ENCODE measurements around the gene SPOCK1. TPM values are rescaled to one million over a fixed set of nuclear protein-coding genes. Genes with fewer than 3 reads are reported as not detected.

Gene SPOCK1
- total and polyA plus RNA-seq, 9 of the 15 experiments (the other 6 are each of a cell fraction or from before 2014, with no cell fraction given): 0.01 to 0.35 (median 0.04) TPM; not detected in 6

DNA sequence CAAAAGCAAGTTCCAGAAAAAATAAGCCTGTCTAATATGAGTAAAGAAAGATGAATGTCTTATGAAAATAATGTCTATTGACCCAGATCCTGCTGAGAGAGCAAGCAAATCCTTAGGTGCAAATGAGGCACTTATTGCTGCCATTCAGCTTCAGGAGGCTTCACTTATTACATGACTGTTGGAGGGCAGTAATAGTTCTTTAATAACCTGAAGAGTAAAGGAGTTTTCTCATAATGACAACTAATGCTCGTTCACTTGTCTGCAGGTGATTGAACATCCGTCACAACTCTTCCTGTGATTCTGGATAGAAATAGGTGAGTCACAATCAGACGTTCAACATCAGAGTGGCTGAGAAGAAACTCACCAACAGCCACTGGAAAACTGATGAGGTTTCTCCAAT, 58.3 kb downstream of the SPOCK1 start:
- intact Hi-C loops (cut with micrococcal nuclease) (no loop called here), in situ Hi-C loops (cut with MboI) (no loop called here)
- BruUV-seq (replicated peaks): no TSS peak
- no peak overlapping the region for H3K4me3 ChIP-seq
- H3K4me1 ChIP-seq (replicated peaks in 1 of 2; ENCODE audit: control insufficient read depth in 2 of 2, insufficient read depth in 2 of 2, low read length in 2 of 2): no peaks in the 10 kb centered on the region
- 2% methylated on average over 3 of the region's 3 CpGs for WGBS (ENCODE audit: insufficient coverage, low coverage, missing lambda C conversion rate)
- no peaks in the 10 kb centered on the region for H3K36me3 ChIP-seq (ENCODE audit: control insufficient read depth, insufficient read depth, low read length)
- POLR2A ChIA-PET: no interaction called here
- FAIRE-seq (no peak), ATAC-seq (no peak), DNase-seq (ENCODE audit: extremely low read depth in 1 of 4, low spot score in 3 of 4) (no peak)
- H3K79me2 ChIP-seq (ENCODE audit: control insufficient read depth, insufficient read depth, low read length): no peaks in the 10 kb centered on the region
- CTCF ChIA-PET (ENCODE audit: low intra/inter-chr PET ratio): no interaction called here
- no peaks in the 10 kb centered on the region for H4K20me1 ChIP-seq (replicated peaks; ENCODE audit: control insufficient read depth, insufficient read depth, low read length)
- H3K9me1 ChIP-seq (ENCODE audit: control insufficient read depth, insufficient read depth, low read length): no peaks in the 10 kb centered on the region
- TF ChIP-seq CTBP1 (IDR thresholded peaks at IDR 0.05; ENCODE audit: borderline replicate concordance) (no peak), ZNF830 (CRISPR knock-in tag; IDR thresholded peaks at IDR 0.05) (no peak), PCBP2 (IDR thresholded peaks at IDR 0.05; ENCODE audit: low read depth, low read length, poor library complexity, severe bottlenecking) (no peak), ZFP30 (CRISPR knock-in tag; IDR thresholded peaks at IDR 0.05; ENCODE audit: borderline replicate concordance) (no peak), JUNB (CRISPR knock-in tag; conservative IDR thresholded peaks at IDR 0.05) (no peak), CBX1 (IDR thresholded peaks at IDR 0.05; ENCODE audit: low read depth) (no peak), ZNF280A (IDR thresholded peaks at IDR 0.05; ENCODE audit: low read depth, partially characterized antibody) (no peak), NKRF (IDR thresholded peaks at IDR 0.05; ENCODE audit: borderline replicate concordance) (no peak), CREM (IDR thresholded peaks at IDR 0.05; ENCODE audit: low read depth) (no peak), CEBPG (CRISPR knock-in tag; IDR thresholded peaks at IDR 0.05) (no peak), CEBPG (tag; conservative IDR thresholded peaks at IDR 0.05 in 1 of 2, IDR thresholded peaks at IDR 0.05 in 1 of 2) (no peak), NFE2 (IDR thresholded peaks at IDR 0.05; ENCODE audit: low read depth) (no peak), MAZ (CRISPR knock-in tag; conservative IDR thresholded peaks at IDR 0.05 in 1 of 2, IDR thresholded peaks at IDR 0.05 in 1 of 2) (no peak), ZNF217 (CRISPR knock-in tag; IDR thresholded peaks at IDR 0.05) (no peak), POLR2AphosphoS2 (IDR thresholded peaks at IDR 0.05; ENCODE audit: low read length) (no peak)
- H3K9me3 ChIP-seq (replicated peaks; ENCODE audit: control insufficient read depth, insufficient read depth, low read depth, low read length): no peaks in the 10 kb centered on the region
- H3K4me2 ChIP-seq (ENCODE audit: insufficient read depth, low read length): no peak overlapping the region
- no peak overlapping the region for H3K9ac ChIP-seq (ENCODE audit: insufficient read depth in 1 of 2, low read depth in 2 of 2, low read length in 2 of 2)
- no peaks in the 10 kb centered on the region for H3K27me3 ChIP-seq (ENCODE audit: control insufficient read depth in 2 of 2, insufficient read depth in 2 of 2, low read length in 2 of 2)
- no peak overlapping the region for H2AFZ ChIP-seq (ENCODE audit: low read depth, low read length)
- no peak overlapping the region for H3K27ac ChIP-seq (ENCODE audit: extremely low read depth, low read depth, low read length)
